GM12878 (cell line): Measurements from ENCODE around the gene CCDC87. TPM values are rescaled to one million over a fixed set of nuclear protein-coding genes. Genes with fewer than 3 reads are reported as not detected.
A peak's percentile ranks its signal among the peaks of the same experiment; 100 is the strongest.

ENCODE experiments used
- ATF7 ChIP-seq: fragments of 450-650 bp; IDR thresholded peaks from 2 replicates; pipeline ENCODE4 v1.6.1; 2016; ENCODE audit warnings: low read depth, mild to moderate bottlenecking
- BCL3 ChIP-seq: IDR thresholded peaks from 2 replicates; pipeline ENCODE4 v1.6.1; 2011; ENCODE audit warnings: borderline replicate concordance, low read depth, mild to moderate bottlenecking, moderate library complexity, low read length; ENCODE audit not compliant: insufficient read depth, poor library complexity, severe bottlenecking
- BRCA1 ChIP-seq: IDR thresholded peaks from 2 replicates; pipeline ENCODE4 v1.6.1; 2011; ENCODE audit warnings: low read depth, low read length, improper control_type of control experiment
- CBFB ChIP-seq: IDR thresholded peaks from 2 replicates; pipeline ENCODE4 v1.6.1; 2016; ENCODE audit warnings: antibody characterized with exemption, low read depth
- CHD2 ChIP-seq: IDR thresholded peaks from 2 replicates; pipeline ENCODE4 v1.6.1; 2011; ENCODE audit warnings: low read depth, low read length, improper control_type of control experiment, borderline replicate concordance
- EGR1 ChIP-seq, 2 experiments: IDR thresholded peaks; 1 replicate in 1 of 2; 2 replicates in 1 of 2; pipeline ENCODE4 v1.6.1; 2011 to 2012; ENCODE audit warnings: low read depth in 2 of 2, low read length in 2 of 2, borderline replicate concordance in 1 of 2, mild to moderate bottlenecking in 1 of 2, moderate library complexity in 1 of 2
- ELK1 ChIP-seq: IDR thresholded peaks from 2 replicates; pipeline ENCODE4 v1.6.1; 2012; ENCODE audit warnings: low read depth, low read length, improper control_type of control experiment
- ESRRA ChIP-seq: IDR thresholded peaks from 2 replicates; pipeline ENCODE4 v1.6.1; 2012; ENCODE audit warnings: mild to moderate bottlenecking, low read length, improper control_type of control experiment
- HDGF ChIP-seq: fragments of 450-650 bp; IDR thresholded peaks from 2 replicates; pipeline ENCODE4 v1.6.1; 2016; ENCODE audit warnings: antibody characterized with exemption
- NBN ChIP-seq: fragments of 450-650 bp; IDR thresholded peaks from 2 replicates; pipeline ENCODE4 v1.6.1; 2016
- NFIC ChIP-seq: IDR thresholded peaks from 2 replicates; pipeline ENCODE4 v1.6.1; 2012; ENCODE audit warnings: low read depth, mild to moderate bottlenecking, inconsistent platforms, low read length, moderate library complexity
- NR2C1 ChIP-seq: fragments of 450-650 bp; IDR thresholded peaks from 2 replicates; pipeline ENCODE4 v1.6.1; 2017; ENCODE audit warnings: antibody characterized with exemption, mild to moderate bottlenecking, moderate library complexity
- PAX8 ChIP-seq: fragments of 450-650 bp; IDR thresholded peaks from 2 replicates; pipeline ENCODE4 v1.6.1; 2017; ENCODE audit warnings: mild to moderate bottlenecking, moderate library complexity
- PBX3 ChIP-seq: IDR thresholded peaks from 2 replicates; pipeline ENCODE4 v1.6.1; 2011; ENCODE audit warnings: mild to moderate bottlenecking, low read depth, low read length, moderate library complexity; ENCODE audit not compliant: insufficient replicate concordance
- POU2F2 ChIP-seq: IDR thresholded peaks from 3 replicates; pipeline ENCODE4 v1.6.1; 2011; ENCODE audit warnings: low read depth, mild to moderate bottlenecking, low read length, borderline replicate concordance
- RAD51 ChIP-seq: fragments of 450-650 bp; IDR thresholded peaks from 2 replicates; pipeline ENCODE4 v1.6.1; 2016; ENCODE audit warnings: moderate library complexity, mild to moderate bottlenecking, inconsistent platforms
- TCF12 ChIP-seq: IDR thresholded peaks from 2 replicates; pipeline ENCODE4 v1.6.1; 2011; ENCODE audit warnings: low read depth, mild to moderate bottlenecking, low read length
- ZBTB4 ChIP-seq: fragments of 450-650 bp; formaldehyde crosslinking; IDR thresholded peaks from 2 replicates; pipeline ENCODE4 v1.4.0; 2022; ENCODE audit warnings: mild to moderate bottlenecking, moderate library complexity
- polyA plus RNA-seq, 11 experiments: library from polyadenylated mRNA; depleted of rRNA in 4 of 11; unstranded in 6 of 11; stranded (reverse) in 5 of 11; fragments of >200 nt; fragmentation: Nextera tagmentation in 4 of 11; fragmentation: Illumina TruSeq in 1 of 11; extraction: Ambion mirVana in 4 of 11; extraction: Trizol in 1 of 11; gene quantifications; 1 replicate in 1 of 11; 2 replicates in 10 of 11; pipeline versions ENCODE4 v1.2.1 to v1.2.3, GENCODE V29; 2011 to 2016; ENCODE audit warnings: inconsistent platforms in 2 of 11, missing spikeins in 2 of 11, low read depth in 1 of 11
- total RNA-seq, 4 experiments: library from RNA; depleted of rRNA in 3 of 4; stranded (reverse); fragments of >200 nt in 3 of 4; fragmentation: Illumina TruSeq in 1 of 4; extraction: Trizol in 1 of 4; gene quantifications; 2 replicates each; pipeline versions ENCODE4 v1.2.1 to v1.2.3, GENCODE V29; 2013 to 2021
- TF ChIP-seq, protein P1 (sequence below): fragments of 450-650 bp; IDR thresholded peaks from 2 replicates; pipeline ENCODE4 v1.6.1; 2016; ENCODE audit warnings: mild to moderate bottlenecking, moderate library complexity, borderline replicate concordance

The CCDC87 gene
- total and polyA plus RNA-seq, 10 of the 15 experiments (the other 5 are each of a cell fraction or from before 2014, with no cell fraction given): 0.02 to 0.17 (median 0.09) TPM; not detected in 3

DNA sequence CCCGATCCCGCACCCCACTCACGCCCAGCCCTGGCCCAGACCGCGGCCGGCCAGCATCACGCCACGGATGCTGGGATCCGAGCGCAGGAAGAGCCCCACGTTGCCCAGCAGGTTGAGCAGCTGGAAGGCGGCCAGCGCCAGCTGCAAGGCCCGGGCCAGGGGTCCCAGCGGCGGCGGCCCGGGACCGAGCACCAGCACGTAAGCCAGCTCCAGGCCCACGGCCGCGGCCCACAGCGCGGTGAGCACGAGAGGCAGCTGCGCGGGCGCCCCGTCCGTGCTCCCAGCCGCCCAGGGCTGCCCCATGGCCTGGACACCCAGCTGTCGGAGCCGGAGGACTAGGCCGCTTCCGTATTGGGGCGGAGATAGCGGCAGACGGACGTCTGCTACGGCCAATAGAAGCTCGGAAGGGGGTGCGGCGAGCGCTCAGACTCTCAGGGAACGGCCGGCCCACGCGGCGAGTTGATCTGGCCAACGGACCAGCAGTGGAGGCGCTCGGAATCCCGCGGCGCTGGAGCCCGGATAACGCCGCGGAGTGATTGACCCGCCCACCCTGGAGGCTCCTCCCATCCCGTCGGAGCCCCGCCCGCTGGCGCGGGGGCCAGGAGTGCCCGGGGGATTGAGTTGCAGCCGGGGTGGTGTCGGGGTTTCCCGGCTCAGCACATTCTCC is 47.0 kb downstream of the CCDC87 start, which contains the start of gene ZDHHC24 (continued):
- TF ChIP-seq NR2C1 (no peak), HDGF (0 out of 2 replicates have a peak, but pooled peaks have one; percentile 47), CHD2 (peak; percentile 85), TCF12 (no peak), BCL3 (no peak), NFIC (no peak), PAX8 (no peak), ZBTB4 (CRISPR knock-in tag) (no peak), POU2F2 (no peak), PBX3 (peak; percentile 94), ESRRA (no peak), RAD51 (no peak), EGR1 (IDR thresholded peaks at IDR 0.05; ENCODE audit: borderline replicate concordance in 1 of 2, low read depth in 2 of 2, low read length in 2 of 2) (peak in 1 of 2 experiments; percentile 45; a peak in 1 of 3 replicates), ATF7 (no peak), CBFB (no peak), BRCA1 (no peak), NBN (no peak; the same call in none of the 2 replicates), ELK1 (no peak)
- TF ChIP-seq, protein P1, sequence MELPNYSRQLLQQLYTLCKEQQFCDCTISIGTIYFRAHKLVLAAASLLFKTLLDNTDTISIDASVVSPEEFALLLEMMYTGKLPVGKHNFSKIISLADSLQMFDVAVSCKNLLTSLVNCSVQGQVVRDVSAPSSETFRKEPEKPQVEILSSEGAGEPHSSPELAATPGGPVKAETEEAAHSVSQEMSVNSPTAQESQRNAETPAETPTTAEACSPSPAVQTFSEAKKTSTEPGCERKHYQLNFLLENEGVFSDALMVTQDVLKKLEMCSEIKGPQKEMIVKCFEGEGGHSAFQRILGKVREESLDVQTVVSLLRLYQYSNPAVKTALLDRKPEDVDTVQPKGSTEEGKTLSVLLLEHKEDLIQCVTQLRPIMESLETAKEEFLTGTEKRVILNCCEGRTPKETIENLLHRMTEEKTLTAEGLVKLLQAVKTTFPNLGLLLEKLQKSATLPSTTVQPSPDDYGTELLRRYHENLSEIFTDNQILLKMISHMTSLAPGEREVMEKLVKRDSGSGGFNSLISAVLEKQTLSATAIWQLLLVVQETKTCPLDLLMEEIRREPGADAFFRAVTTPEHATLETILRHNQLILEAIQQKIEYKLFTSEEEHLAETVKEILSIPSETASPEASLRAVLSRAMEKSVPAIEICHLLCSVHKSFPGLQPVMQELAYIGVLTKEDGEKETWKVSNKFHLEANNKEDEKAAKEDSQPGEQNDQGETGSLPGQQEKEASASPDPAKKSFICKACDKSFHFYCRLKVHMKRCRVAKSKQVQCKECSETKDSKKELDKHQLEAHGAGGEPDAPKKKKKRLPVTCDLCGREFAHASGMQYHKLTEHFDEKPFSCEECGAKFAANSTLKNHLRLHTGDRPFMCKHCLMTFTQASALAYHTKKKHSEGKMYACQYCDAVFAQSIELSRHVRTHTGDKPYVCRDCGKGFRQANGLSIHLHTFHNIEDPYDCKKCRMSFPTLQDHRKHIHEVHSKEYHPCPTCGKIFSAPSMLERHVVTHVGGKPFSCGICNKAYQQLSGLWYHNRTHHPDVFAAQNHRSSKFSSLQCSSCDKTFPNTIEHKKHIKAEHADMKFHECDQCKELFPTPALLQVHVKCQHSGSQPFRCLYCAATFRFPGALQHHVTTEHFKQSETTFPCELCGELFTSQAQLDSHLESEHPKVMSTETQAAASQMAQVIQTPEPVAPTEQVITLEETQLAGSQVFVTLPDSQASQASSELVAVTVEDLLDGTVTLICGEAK: no peak
